HepG2 (cell line): Measurements from ENCODE around the gene PGM2. TPM values are rescaled to one million over a fixed set of nuclear protein-coding genes. Genes with fewer than 3 reads are reported as not detected.

ENCODE experiments used
- ATAC-seq: fragments of 200-7000 bp; cut with Tn5 transposase; 3 replicates; pipeline ENCODE4 v1.9.1; 2020; ENCODE audit warnings: mild to moderate bottlenecking, moderate library complexity
- BruUV-seq: library from RNA; stranded (reverse); fragments of 400-500 nt; replicated peaks from 2 replicates; lab custom pipeline; 2021; lab: Mats Ljungman, UMichigan
- CTCF ChIA-PET: fragments of 300-600 bp; formaldehyde crosslinking; extraction: SDS; loops from one replicate; lab custom pipeline; 2021; ENCODE audit warnings: low total read pairs, inconsistent platforms, low intra/inter-chr PET ratio; lab: Yijun Ruan, JAX
- POLR2A ChIA-PET: fragments of 350-600 bp; sonication (Branson Sonifier 250); formaldehyde crosslinking; loops from one replicate; lab custom pipeline; 2020; ENCODE audit warnings: antibody characterized with exemption, inconsistent platforms; lab: Yijun Ruan, JAX
- DNase-seq: peaks from one replicate; pipeline ENCODE4 v3.0.0-alpha.2; 2015; ENCODE audit warnings: low spot score
- FAIRE-seq: peaks from 3 replicates; lab custom pipeline; 2011; peaks lifted over from hg19 to GRCh38; lab: Jason Lieb, UNC
- H2AFZ ChIP-seq: one replicate; pipeline ENCODE4 v1.6.1; 2011; ENCODE audit warnings: low read length, inconsistent platforms
- H3K27ac ChIP-seq: fragments of 300-600 bp; 3 replicates; pipeline ENCODE4 v1.8.0; 2011; ENCODE audit warnings: mixed run types, mild to moderate bottlenecking, mixed read lengths, low read length, inconsistent platforms; ENCODE audit not compliant: insufficient read depth; ENCODE audit errors: extremely low read length
- H3K27me3 ChIP-seq, 2 experiments: fragments of 200-600 bp in 1 of 2; 2 replicates in 1 of 2; 3 replicates in 1 of 2; pipeline versions ENCODE4 v1.6.0 to v1.8.0; 2011; ENCODE audit warnings: low read length in 2 of 2, mild to moderate bottlenecking in 2 of 2, moderate library complexity in 2 of 2, inconsistent platforms in 1 of 2; ENCODE audit not compliant: insufficient read depth in 2 of 2, control insufficient read depth in 1 of 2
- H3K36me3 ChIP-seq, 2 experiments: fragments of 200-600 bp in 1 of 2; replicated peaks in 1 of 2; 2 replicates in 1 of 2; 3 replicates in 1 of 2; pipeline versions ENCODE4 v1.5.1 to v1.8.0; 2011; ENCODE audit warnings: low read length in 2 of 2, inconsistent platforms in 1 of 2; ENCODE audit not compliant: insufficient read depth in 2 of 2, control insufficient read depth in 1 of 2
- H3K4me1 ChIP-seq: 2 replicates; pipeline ENCODE4 v1.5.1; 2012; ENCODE audit warnings: low read length, inconsistent platforms; ENCODE audit not compliant: insufficient read depth
- H3K4me2 ChIP-seq: 2 replicates; pipeline ENCODE4 v1.6.0; 2011; ENCODE audit warnings: low read depth, low read length, inconsistent platforms
- H3K4me3 ChIP-seq, 3 experiments: fragments of 200-600 bp in 1 of 3; sonication (generic), shearing (Covaris generic) in 1 of 3; replicated peaks in 1 of 3; 2 replicates each; pipeline ENCODE4 v1.5.1; 2011 to 2016; ENCODE audit warnings: low read length in 3 of 3, inconsistent platforms in 2 of 3, low read depth in 2 of 3, mild to moderate bottlenecking in 2 of 3, control low read depth in 1 of 3, mixed read lengths in 1 of 3; ENCODE audit not compliant: insufficient read depth in 1 of 3
- H3K79me2 ChIP-seq: one replicate; pipeline ENCODE4 v1.6.1; 2011; ENCODE audit warnings: low read length, inconsistent platforms; ENCODE audit not compliant: insufficient read depth
- H3K9ac ChIP-seq: 2 replicates; pipeline ENCODE4 v1.6.0; 2011; ENCODE audit warnings: mild to moderate bottlenecking, low read depth, low read length, inconsistent platforms; ENCODE audit not compliant: insufficient read depth
- H3K9me3 ChIP-seq: 2 replicates; pipeline ENCODE4 v1.5.1; 2012; ENCODE audit warnings: mild to moderate bottlenecking, low read length
- H4K20me1 ChIP-seq: 2 replicates; pipeline ENCODE4 v1.6.0; 2011; ENCODE audit warnings: inconsistent platforms, mild to moderate bottlenecking, low read length, moderate library complexity; ENCODE audit not compliant: insufficient read depth
- ATF7 ChIP-seq, 2 experiments: fragments of 450-650 bp in 1 of 2; sonication (generic) in 1 of 2; formaldehyde crosslinking in 1 of 2; IDR thresholded peaks; 2 replicates each; pipeline versions ENCODE4 v1.4.0 to v1.6.1; 2016 to 2020; ENCODE audit warnings: antibody characterized with exemption in 1 of 2, mild to moderate bottlenecking in 1 of 2, missing genetic modification reagents in 1 of 2
- BORCS8-MEF2B ChIP-seq: sonication (generic); formaldehyde crosslinking; IDR thresholded peaks from 2 replicates; pipeline ENCODE4 v1.8.0; 2022; ENCODE audit warnings: mild to moderate bottlenecking, missing genetic modification reagents
- CEBPB ChIP-seq: IDR thresholded peaks from 2 replicates; pipeline ENCODE4 v1.6.1; 2011; ENCODE audit warnings: low read depth, low read length, improper control_type of control experiment, borderline replicate concordance
- FOXK2 ChIP-seq: fragments of 450-650 bp; IDR thresholded peaks from 2 replicates; pipeline ENCODE4 v1.6.1; 2016
- KLF9 ChIP-seq: IDR thresholded peaks from 2 replicates; pipeline ENCODE4 v1.6.1; 2016; ENCODE audit warnings: low read depth
- KMT2A ChIP-seq: sonication (generic); formaldehyde crosslinking; IDR thresholded peaks from 2 replicates; pipeline ENCODE4 v1.4.0; 2020; ENCODE audit warnings: missing genetic modification reagents
- PBX2 ChIP-seq: IDR thresholded peaks from 2 replicates; pipeline ENCODE4 v1.6.1; 2016; ENCODE audit warnings: control low read depth
- RCOR2 ChIP-seq: IDR thresholded peaks from 2 replicates; pipeline ENCODE4 v1.6.1; 2016; ENCODE audit warnings: missing biosample characterization, missing genetic modification reagents
- TERF1 ChIP-seq: sonication (generic); formaldehyde crosslinking; IDR thresholded peaks from 2 replicates; pipeline ENCODE4 v1.8.0; 2022; ENCODE audit warnings: mild to moderate bottlenecking, missing genetic modification reagents, moderate library complexity
- TFAP4 ChIP-seq: sonication (generic); IDR thresholded peaks from 2 replicates; pipeline ENCODE4 v1.6.1; 2016; ENCODE audit warnings: low read depth, borderline replicate concordance
- ZNF225 ChIP-seq: sonication (generic); formaldehyde crosslinking; IDR thresholded peaks from 2 replicates; pipeline ENCODE4 v1.4.0; 2020; ENCODE audit warnings: mild to moderate bottlenecking, missing genetic modification reagents
- ZNF33A ChIP-seq: sonication (generic); formaldehyde crosslinking; IDR thresholded peaks from 2 replicates; pipeline ENCODE4 v1.5.1; 2020; ENCODE audit warnings: missing genetic modification reagents, mild to moderate bottlenecking, moderate library complexity, borderline replicate concordance
- ZNF720 ChIP-seq: sonication (generic); formaldehyde crosslinking; IDR thresholded peaks from 2 replicates; pipeline ENCODE4 v1.4.0; 2020; ENCODE audit warnings: missing genetic modification reagents
- WGBS: methylation state at CpG from one replicate; pipeline ENCODE4 v1.1.6; 2017; ENCODE audit warnings: low lambda C conversion rate; 5-methylcytosine and 5-hydroxymethylcytosine counted together
- in situ Hi-C: cut with HindIII; loops from 2 replicates; pipeline ENCODE4 v1.10.0; 2017; ENCODE audit warnings: low pct_unique_long_range_greater_than_20kb; ENCODE audit not compliant: extremely low pct_ligation_motif_present
- intact Hi-C: fragments of 100-400 bp; cut with micrococcal nuclease; formaldehyde crosslinking; loops from one replicate; pipeline ENCODE4 v1.10.0; 2022; ENCODE audit not compliant: unreplicated experiment
- polyA plus RNA-seq, 8 experiments: library from polyadenylated mRNA; depleted of rRNA in 3 of 8; stranded (reverse) in 7 of 8; unstranded in 1 of 8; fragments of >200 nt; fragmentation: Illumina TruSeq in 4 of 8; extraction: Trizol in 4 of 8; gene quantifications; 2 replicates each; pipeline versions ENCODE4 v1.2.1 to v1.2.3, GENCODE V29; 2011 to 2016; ENCODE audit warnings: low read depth in 4 of 8, missing spikeins in 1 of 8, mixed read lengths in 1 of 8; ENCODE audit not compliant: insufficient read depth in 1 of 8
- total RNA-seq, 5 experiments: library from RNA; depleted of rRNA; stranded (reverse); fragments of >200 nt; fragmentation: Illumina TruSeq; extraction: Trizol; gene quantifications; 2 replicates each; pipeline ENCODE4 v1.2.3, GENCODE V29; 2016; ENCODE audit warnings: low read depth in 1 of 5

The PGM2 gene
- total and polyA plus RNA-seq, 2 of the 13 experiments (the other 11 are each of a cell fraction or from before 2014, with no cell fraction given) = 14.6 to 36.9 TPM

- intact Hi-C loops = no loop called here
- Histone ChIP-seq H3K4me1 (no peaks in the 10 kb centered on the region), H3K9ac (no peak overlapping the region), H3K4me3 (no peak overlapping the region), H3K36me3 (peaks cover 2 to 23% of the 10 kb centered on the region in 2 experiments; a peak in 4 of 5 replicates), H3K4me2 (no peak overlapping the region), H3K27ac (no peak overlapping the region), H4K20me1 (no peaks in the 10 kb centered on the region), H3K9me3 (no peaks in the 10 kb centered on the region), H3K27me3 (no peaks in the 10 kb centered on the region), H2AFZ (no peak overlapping the region), H3K79me2 (no peaks in the 10 kb centered on the region)
- ATAC-seq (no peak), FAIRE-seq (no peak), DNase-seq (no peak)
- BruUV-seq = no TSS peak
- ChIA-PET CTCF (no interaction called here), POLR2A (no interaction called here)
- in situ Hi-C loops = no loop called here
- TF ChIP-seq CEBPB (0 out of 2 replicates have a peak, but pooled peaks have one; percentile 0), FOXK2 (no peak)
Measured at GRCh38 chr4:37858872-37859271, 32.4 kb downstream of the PGM2 start.

GRCh38 chr4:37860266-37860665 is 33.8 kb downstream of the PGM2 start:
- FAIRE-seq (no peak), ATAC-seq (no peak), DNase-seq (no peak)
- 100% methylated on average over 1 of the region's 1 CpG for WGBS
- Histone ChIP-seq H3K79me2 (no peaks in the 10 kb centered on the region), H3K4me2 (no peak overlapping the region), H4K20me1 (no peaks in the 10 kb centered on the region), H2AFZ (no peak overlapping the region), H3K9me3 (no peaks in the 10 kb centered on the region), H3K4me1 (peaks cover 3% of the 10 kb centered on the region; the same call in 1 of the 2 replicates), H3K9ac (no peak overlapping the region), H3K36me3 (peaks cover 1 to 19% of the 10 kb centered on the region in 2 experiments; a peak in 4 of 5 replicates), H3K4me3 (no peak overlapping the region), H3K27ac (no peak overlapping the region), H3K27me3 (no peaks in the 10 kb centered on the region)
- intact Hi-C loops = no loop called here
- TF ChIP-seq ZNF33A (CRISPR knock-in tag) (no peak), BORCS8-MEF2B (CRISPR knock-in tag) (no peak), RCOR2 (CRISPR knock-in tag) (no peak), TERF1 (no peak), KLF9 (CRISPR knock-in tag) (no peak), ATF7 (IDR thresholded peaks at IDR 0.05) (no peak), ATF7 (CRISPR knock-in tag; IDR thresholded peaks at IDR 0.05) (no peak), ZNF720 (CRISPR knock-in tag) (no peak), PBX2 (CRISPR knock-in tag) (no peak), TFAP4 (no peak), ZNF225 (no peak), KMT2A (CRISPR knock-in tag) (no peak)
- ChIA-PET POLR2A (no interaction called here), CTCF (no interaction called here)
- in situ Hi-C loops = no loop called here
- no TSS peak for BruUV-seq
